ENCODE results near the gene NINJ2.
"Not testable (repeated sequence)": the region's sequence is repeated elsewhere in the genome, so short reads cannot be mapped to it uniquely, and the experiment has no call there.

NINJ2 gene

DNA sequence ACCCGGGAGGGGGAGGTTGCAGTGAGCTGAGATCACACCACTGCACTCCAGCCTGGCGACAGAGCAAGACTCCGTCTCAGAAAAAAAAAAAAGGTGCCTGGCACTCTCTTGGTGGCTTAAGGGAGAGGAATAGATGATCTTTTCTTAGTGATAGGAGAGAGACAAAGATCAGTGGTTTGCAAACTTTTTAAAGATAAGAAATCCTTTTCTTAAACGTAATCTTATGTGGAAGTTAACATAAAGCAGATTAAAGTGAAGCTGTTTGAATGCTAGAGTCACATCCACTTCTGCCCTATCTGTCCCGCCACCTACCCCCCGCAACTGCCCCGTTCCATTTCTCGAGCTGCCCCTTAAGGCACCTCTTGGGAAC lies 6.3 kb upstream of the NINJ2 start:
- DNase-seq = no peak

DNA sequence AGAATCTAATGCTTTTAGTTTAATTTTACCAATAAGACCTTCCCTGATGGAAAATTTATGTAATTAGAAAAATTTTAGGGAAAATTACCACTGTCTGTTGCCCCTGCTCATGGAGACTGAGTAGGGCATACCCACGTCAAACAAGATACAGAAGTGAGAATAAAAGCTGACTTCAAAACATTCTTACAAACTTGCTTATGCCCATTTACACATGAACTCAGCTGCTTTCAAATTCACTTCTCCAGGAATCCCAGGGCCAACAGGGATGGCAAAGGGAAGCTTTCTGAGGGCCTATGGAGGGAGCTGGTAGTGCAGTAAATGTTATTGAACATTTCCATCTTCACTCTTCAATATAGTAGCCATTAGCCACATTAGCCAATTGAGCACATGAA lies 4.8 kb upstream of the NINJ2 start:
- DNase-seq = no peak

- DNase-seq = no peak
Observed at GRCh38 chr12:666766-667308, 3.6 kb upstream of the NINJ2 start.

- DNase-seq = no peak
Observed at GRCh38 chr12:666066-666465, 2.8 kb upstream of the NINJ2 start.

DNA sequence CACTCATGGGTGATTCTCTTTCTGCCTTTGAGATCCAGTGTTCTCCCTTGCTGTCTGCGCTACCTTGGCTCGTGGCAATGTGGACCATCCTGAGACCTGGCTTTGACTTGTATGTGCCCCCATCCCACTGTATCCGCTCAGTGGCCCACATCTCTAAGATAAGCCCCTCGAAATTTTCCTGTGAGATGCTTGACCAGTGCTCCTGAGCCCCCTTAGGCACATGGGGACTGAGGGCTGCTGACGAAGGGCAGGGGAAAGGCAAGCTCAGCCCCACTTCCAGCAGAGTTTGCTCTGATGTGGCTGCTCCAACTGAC lies 1.5 kb upstream of the NINJ2 start:
- DNase-seq = no peak

- no peak for DNase-seq
Observed at GRCh38 chr12:664075-664778, 982 bp upstream of the NINJ2 start.

DNA sequence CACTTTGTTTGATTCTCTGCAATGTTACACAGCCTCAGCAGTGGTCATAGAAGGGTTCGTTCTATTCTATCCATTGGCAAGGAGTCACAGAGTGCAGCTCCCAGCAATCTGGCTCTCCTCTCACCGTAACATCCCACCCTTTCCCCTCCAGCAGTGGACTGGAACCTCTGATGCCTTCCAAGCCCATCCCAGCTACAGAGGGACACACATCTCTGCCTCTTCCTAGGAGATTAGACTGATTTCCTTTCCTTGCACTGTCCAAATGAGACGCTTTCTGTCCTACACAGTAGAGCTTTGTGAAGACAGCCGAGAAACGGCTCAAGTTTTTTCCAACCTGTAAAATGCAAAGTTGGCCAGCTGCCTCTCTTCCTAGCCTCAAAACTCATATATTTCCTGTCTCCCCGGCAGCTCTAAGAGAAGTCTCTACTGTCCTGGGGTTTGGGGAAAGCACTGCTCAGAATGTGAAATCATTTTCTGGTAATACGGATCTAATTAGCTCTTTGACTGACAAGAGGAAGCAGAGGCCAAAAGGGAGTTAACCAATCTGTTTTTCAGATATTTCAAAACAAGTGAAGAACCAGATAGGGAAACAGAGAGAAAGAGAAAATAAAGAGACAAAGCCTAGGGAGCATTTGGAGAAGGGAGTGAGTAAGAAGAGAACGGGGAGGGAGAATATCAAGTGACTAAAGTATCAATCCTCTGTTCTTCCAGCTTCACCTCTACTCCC lies 516 bp downstream of the NINJ2 start:
- no peak for DNase-seq

- no peak for DNase-seq
Observed at GRCh38 chr12:661720-662486, 1.3 kb downstream of the NINJ2 start.

DNA sequence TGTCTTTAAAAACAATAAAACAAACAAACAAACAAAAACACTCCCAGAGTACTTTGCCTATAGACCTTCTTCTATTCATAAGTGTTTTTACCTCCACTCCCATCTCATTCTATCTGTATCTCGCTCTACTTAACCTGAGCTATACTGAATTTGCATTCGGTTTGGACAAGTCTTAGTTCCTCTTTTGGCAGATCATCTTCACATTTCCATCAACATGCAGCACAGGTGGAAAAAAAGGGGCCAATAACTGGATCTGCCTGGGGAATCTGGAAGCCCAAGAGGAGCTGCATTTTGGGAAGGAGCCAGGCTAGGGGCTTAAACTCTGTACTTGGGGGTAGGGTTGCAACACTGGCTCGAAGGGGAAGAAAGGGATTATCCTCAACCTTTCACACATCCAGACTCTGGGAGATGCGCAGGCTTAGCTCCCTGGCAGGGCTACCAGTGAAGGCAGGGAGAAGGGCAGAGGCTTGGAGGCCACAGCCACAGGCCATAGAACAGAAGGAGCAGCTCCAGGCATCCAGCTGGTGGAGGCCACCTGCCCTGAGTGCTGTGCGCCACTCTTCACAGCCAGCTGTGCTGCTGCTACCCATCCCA lies 4.1 kb downstream of the NINJ2 start:
- no peak for DNase-seq

DNA sequence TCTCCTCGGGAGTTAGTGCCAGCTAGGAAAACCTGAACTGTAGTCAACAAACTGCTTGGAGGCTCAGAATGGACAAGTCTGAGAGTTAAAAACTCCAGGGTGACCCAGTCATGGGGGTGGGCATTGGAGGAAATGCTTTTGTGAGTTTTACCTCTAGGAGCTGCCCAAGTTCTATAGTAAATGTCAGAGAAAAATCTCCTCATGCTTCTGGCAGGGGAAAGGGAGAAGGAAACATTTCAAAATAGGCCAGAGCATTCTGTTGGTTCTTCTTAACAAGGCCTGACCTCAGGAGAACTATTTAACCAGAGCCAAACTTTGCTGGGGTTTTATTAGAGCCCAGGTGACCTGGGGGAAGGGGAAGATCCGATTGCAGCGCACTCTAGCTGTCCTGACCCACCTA lies 12.3 kb downstream of the NINJ2 start:
- DNase-seq = no peak

DNA sequence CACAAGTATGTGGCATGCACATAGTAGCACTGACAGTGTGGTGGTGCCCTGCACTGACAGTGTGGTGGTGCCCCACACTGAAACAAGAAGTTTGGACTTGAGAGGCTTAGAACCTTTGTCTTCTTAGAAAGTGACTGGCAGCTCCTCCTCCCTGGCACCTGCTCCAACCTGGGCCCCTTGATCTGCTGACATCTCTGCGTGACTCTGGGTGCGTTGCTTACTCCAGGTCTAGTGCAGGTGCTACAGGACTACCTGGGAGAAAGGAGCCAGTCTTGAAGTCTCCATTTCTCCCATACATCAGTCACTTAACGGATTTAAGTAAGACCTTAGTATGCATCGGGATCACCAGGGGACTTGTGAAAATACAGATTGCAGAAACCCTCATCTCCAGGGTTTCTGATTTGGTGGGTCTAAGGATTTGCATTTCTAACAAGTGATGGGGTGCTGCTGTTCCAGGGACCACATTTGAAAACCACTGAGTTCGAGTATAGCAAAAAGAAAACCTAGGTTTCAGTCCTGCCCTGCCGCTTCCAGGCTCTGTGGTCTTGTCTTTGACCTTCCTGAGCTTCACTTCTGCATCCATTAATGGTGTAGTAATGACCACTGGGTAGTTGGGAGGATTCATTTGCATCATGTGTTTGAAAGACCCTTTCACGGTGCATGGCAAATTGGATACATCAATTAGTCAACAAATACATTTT lies 15.7 kb downstream of the NINJ2 start:
- DNase-seq = no peak

- DNase-seq = no peak
Observed at GRCh38 chr12:646442-647384, 16.5 kb downstream of the NINJ2 start.

- no peak for DNase-seq
Observed at GRCh38 chr12:645563-646071, 17.6 kb downstream of the NINJ2 start.

DNA sequence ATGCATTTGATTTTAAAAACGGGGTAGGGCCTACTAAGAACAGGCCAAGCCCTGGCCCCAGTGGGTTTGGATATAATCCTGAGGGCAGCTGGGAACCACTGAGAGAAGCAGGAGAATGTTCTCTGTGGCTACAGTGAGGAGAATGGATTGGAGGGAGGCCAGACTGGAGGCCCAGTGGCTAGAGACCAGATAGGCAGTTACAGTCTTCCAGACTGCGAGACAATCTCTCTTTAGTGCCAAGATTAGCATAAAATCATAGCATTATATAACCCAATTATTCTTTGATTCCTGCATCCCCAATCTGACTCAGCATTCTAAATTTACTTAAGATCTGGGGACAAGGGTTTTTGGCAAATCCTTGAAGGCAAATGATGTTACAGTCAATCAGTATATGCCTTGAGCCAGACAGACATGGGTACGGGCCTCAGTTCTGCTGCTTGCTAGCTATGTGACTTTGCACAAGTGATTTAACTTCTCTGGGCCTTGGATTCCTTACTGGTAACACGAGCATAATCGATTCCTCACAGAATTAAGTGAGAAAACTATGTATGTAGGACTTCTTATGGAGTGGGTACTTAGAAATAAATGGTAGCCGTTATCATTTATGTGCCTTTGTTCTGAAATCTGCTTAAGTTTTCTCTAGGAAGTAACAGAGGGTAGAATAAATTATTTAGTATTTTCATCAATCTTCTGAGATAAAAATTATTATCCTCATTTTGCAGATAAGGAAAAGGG lies 18.3 kb downstream of the NINJ2 start:
- no peak for DNase-seq

DNA sequence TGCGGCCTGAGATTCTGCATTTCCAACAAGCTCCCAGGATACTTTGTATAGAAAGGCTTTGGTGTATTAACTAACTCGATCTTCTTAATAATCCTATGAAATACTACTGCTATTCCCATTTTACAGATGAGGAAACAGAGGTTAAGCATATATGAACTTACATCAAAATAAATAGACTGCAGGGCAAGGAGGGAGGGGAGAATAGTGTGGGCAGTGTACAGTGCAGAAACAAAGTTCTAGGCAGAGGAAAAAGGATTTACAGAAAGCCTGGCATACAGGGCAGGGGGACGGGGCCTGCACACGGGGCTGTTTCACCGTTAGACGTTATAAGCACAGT lies 19.0 kb downstream of the NINJ2 start:
- no peak for DNase-seq

DNA sequence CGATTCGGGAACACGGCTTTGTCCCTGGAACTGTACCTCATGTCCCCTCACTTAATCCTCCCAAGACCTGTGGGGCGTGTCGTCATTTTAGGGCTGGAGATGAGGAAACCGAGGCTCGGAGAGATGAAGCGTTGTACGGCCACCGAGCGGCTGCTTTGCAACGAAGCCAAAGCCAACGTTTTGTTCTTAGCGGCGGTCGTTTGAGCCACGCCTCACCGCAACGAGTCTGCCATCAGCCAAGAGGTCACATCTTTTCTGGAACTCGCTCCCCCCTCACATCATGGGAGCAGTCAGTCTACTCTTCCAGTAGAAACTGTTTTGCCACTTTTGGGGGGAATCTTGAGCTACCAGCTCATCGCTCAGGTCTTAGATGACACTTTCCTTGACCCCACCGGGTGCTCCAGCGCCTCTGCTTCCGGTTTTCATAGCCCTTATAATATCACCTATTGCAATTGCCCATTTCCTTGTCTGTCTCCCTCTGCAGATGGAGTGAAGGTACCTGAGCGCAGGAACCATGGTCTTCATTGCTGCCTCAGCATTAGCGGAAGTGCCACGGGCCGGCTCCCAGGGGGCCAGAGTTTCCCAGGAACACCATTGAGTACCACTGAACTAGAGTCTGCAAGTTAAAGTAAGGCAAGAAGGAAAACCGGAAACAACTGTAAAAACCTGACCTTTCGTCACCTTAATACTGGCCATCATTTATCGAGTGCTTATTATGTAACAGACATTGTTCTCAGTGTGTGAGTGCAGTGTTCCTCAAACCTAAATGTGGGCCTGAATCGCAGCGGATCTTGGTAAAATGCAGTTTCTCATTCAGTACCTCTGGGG lies 19.6 kb downstream of the NINJ2 start:
- peak; percentile 27 for DNase-seq

DNA sequence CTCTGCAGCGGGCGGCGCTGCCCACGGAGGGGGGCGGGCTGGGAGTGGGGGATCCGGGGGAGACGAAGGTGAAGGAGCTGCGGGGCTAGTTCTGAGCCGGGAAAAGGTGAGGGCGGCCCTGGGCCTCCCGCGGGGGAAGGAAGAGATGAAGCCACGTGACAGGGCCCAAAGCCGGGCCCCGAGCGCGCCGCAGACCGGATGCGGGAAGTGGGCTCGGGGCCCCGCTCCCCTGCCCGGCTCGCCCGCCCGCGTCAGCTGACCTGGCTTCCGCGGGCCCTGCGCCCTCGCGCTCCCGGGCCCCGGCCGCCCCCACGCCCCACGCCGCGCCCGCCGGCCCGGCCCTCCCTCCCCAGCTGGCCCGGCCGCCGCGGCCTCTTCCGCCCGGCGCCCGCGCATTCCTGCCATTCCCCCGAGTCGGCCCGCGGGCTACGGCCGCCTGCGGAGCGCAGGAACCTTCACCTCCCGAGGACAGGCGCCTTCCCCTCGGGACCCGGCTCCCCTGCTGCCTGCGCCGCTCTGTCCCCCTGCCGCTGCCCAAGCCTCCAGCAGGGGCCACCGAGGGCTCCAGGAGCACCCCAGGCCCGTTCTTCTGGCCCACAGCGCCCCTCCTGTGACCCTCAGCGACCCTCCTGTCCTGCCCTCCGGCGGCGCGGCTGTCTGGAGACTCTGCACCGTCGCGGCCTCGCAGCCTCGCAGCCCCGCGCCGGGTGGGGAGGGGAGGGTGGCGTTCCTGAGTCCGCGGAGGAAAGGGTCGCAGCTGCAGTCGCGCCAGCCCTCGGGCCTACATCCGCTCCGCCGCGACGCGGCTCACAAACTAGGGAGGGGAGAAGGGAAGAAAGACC lies 20.4 kb downstream of the NINJ2 start:
- DNase-seq = peak; percentile 74

GRCh38 chr12:641321-641720 lies 21.9 kb downstream of the NINJ2 start:
- DNase-seq = not testable (repeated sequence)

GRCh38 chr12:640773-641172 lies 22.5 kb downstream of the NINJ2 start:
- no peak for DNase-seq

Measured in activated effector memory CD4-positive, alpha-beta T cell treated with Interleukin-2 at 50 U/mL for 16 hours (primary cell).